Measurements from ENCODE around the gene ADGRG1.

GRCh38 chr16:57620335-57621231, 7.8 kb upstream of the ADGRG1 start:
- TF ChIP-seq POLR2A (IDR thresholded peaks at IDR 0.05; ENCODE audit: low read depth, low read length) = no peak
- no peak for TF ChIP-seq POLR2AphosphoS5 (IDR thresholded peaks at IDR 0.05; ENCODE audit: low read depth, low read length)
- no peak for TF ChIP-seq TAF1 (IDR thresholded peaks at IDR 0.05; ENCODE audit: borderline replicate concordance, low read depth, low read length)

Data from GM12892 (cell line).